Endothelial cell of umbilical vein (primary cell): ENCODE results near the gene C1orf53. TPM values are rescaled to one million over a fixed set of nuclear protein-coding genes. Genes with fewer than 3 reads are reported as not detected.

ENCODE experiments used
- BruUV-seq: library from RNA; stranded (reverse); fragments of 400-500 nt; replicated peaks from 2 replicates; lab custom pipeline; 2021; lab: Mats Ljungman, UMichigan
- CTCF ChIA-PET: fragments of 300-600, 350-600 bp; sonication (Branson Sonifier 250); formaldehyde crosslinking; loops from one replicate; lab custom pipeline; 2021; ENCODE audit warnings: antibody characterized with exemption, inconsistent platforms; lab: Charles Lee
- POLR2A ChIA-PET: fragments of 300-600, 350-600 bp; sonication (Branson Sonifier 250); formaldehyde crosslinking; loops from one replicate; lab custom pipeline; 2021; ENCODE audit warnings: antibody characterized with exemption, inconsistent platforms; lab: Charles Lee
- DNase-seq: peaks from one replicate; pipeline ENCODE4 v3.0.0-alpha.2; 2011; ENCODE audit warnings: low read depth, low spot score
- FAIRE-seq: peaks from 2 replicates; lab custom pipeline; 2011; peaks lifted over from hg19 to GRCh38; lab: Jason Lieb, UNC
- H2AFZ ChIP-seq: 2 replicates; pipeline ENCODE4 v1.6.0; 2012; ENCODE audit warnings: low read depth, low read length, control low read depth, inconsistent platforms
- H3K27ac ChIP-seq: 2 replicates; pipeline ENCODE4 v1.5.1; 2011; ENCODE audit warnings: low read depth, mild to moderate bottlenecking, control low read depth, low read length, moderate library complexity; ENCODE audit not compliant: insufficient read depth
- H3K27me3 ChIP-seq, 2 experiments: 2 replicates each; pipeline versions ENCODE4 v1.6.0 to v1.6.1; 2011; ENCODE audit warnings: low read length in 2 of 2, mixed read lengths in 1 of 2; ENCODE audit not compliant: control insufficient read depth in 2 of 2, insufficient read depth in 2 of 2
- H3K36me3 ChIP-seq, 2 experiments: 2 replicates in 1 of 2; 3 replicates in 1 of 2; pipeline ENCODE4 v1.5.1; 2011; ENCODE audit warnings: low read length in 2 of 2, mild to moderate bottlenecking in 1 of 2, moderate library complexity in 1 of 2; ENCODE audit not compliant: control insufficient read depth in 2 of 2, insufficient read depth in 2 of 2; ENCODE audit errors: extremely low read depth in 1 of 2
- H3K4me1 ChIP-seq: 3 replicates; pipeline ENCODE4 v1.5.1; 2011; ENCODE audit warnings: mild to moderate bottlenecking, low read length; ENCODE audit not compliant: control insufficient read depth, insufficient read depth; ENCODE audit errors: extremely low read depth
- H3K4me2 ChIP-seq: 2 replicates; pipeline ENCODE4 v1.6.1; 2011; ENCODE audit warnings: low read length, control low read depth, mixed read lengths; ENCODE audit not compliant: insufficient read depth
- H3K4me3 ChIP-seq, 3 experiments: fragments of 200-600 bp in 1 of 3; sonication (generic), shearing (Covaris generic) in 1 of 3; replicated peaks in 1 of 3; 2 replicates each; pipeline ENCODE4 v1.5.1; 2011 to 2016; ENCODE audit warnings: control low read depth in 3 of 3, low read length in 3 of 3, mild to moderate bottlenecking in 2 of 3, inconsistent platforms in 1 of 3, low read depth in 1 of 3, moderate library complexity in 1 of 3; ENCODE audit not compliant: insufficient read depth in 1 of 3
- H3K79me2 ChIP-seq: 2 replicates; pipeline ENCODE4 v1.6.0; 2012; ENCODE audit warnings: low read length, inconsistent platforms; ENCODE audit not compliant: control insufficient read depth, insufficient read depth
- H3K9ac ChIP-seq: replicated peaks from 2 replicates; pipeline ENCODE3; 2011; ENCODE audit warnings: low read length, control low read depth; ENCODE audit not compliant: insufficient read depth; ENCODE audit errors: extremely low read depth
- H3K9me1 ChIP-seq: replicated peaks from 3 replicates; pipeline ENCODE4 v1.6.0; 2011; ENCODE audit warnings: mild to moderate bottlenecking, low read length; ENCODE audit not compliant: control insufficient read depth, insufficient read depth; ENCODE audit errors: extremely low read depth
- H3K9me3 ChIP-seq: replicated peaks from 2 replicates; pipeline ENCODE4 v1.5.1; 2012; ENCODE audit warnings: low read length, inconsistent platforms; ENCODE audit not compliant: control insufficient read depth, insufficient read depth
- H4K20me1 ChIP-seq: replicated peaks from 2 replicates; pipeline ENCODE3; 2011; ENCODE audit warnings: mild to moderate bottlenecking, low read length; ENCODE audit not compliant: control insufficient read depth, insufficient read depth; ENCODE audit errors: extremely low read depth
- EZH2 ChIP-seq: IDR thresholded peaks from 2 replicates; pipeline ENCODE4 v1.6.1; 2012; ENCODE audit warnings: borderline replicate concordance, low read depth, mild to moderate bottlenecking, moderate library complexity, low read length, inconsistent platforms; ENCODE audit not compliant: severe bottlenecking
- FOS ChIP-seq: IDR thresholded peaks from 2 replicates; pipeline ENCODE4 v1.6.1; 2011; ENCODE audit warnings: mild to moderate bottlenecking, low read length, moderate library complexity, borderline replicate concordance; ENCODE audit not compliant: insufficient read depth
- GATA2 ChIP-seq: IDR thresholded peaks from 2 replicates; pipeline ENCODE4 v1.7.0; 2011; ENCODE audit warnings: low read depth, mild to moderate bottlenecking, moderate library complexity, mixed read lengths, low read length; ENCODE audit not compliant: insufficient read length, insufficient read depth
- JUN ChIP-seq: IDR thresholded peaks from 2 replicates; pipeline ENCODE4 v1.6.1; 2011; ENCODE audit warnings: borderline replicate concordance, low read depth; ENCODE audit not compliant: insufficient read length, insufficient read depth
- MYC ChIP-seq: IDR thresholded peaks from one replicate; pipeline ENCODE4 v1.6.1; 2011; ENCODE audit warnings: mild to moderate bottlenecking, low read depth, low read length
- POLR2A ChIP-seq: IDR thresholded peaks from 2 replicates; pipeline ENCODE4 v1.6.1; 2012; ENCODE audit warnings: low read depth, mild to moderate bottlenecking, control low read depth, low read length
- dilution Hi-C: fragments of 300-500 bp; cut with MboI; formaldehyde crosslinking; loops from one replicate; pipeline ENCODE4 v1.15.0; 2019; ENCODE audit warnings: low sequenced_read_pairs; ENCODE audit not compliant: extremely low pct_ligation_motif_present
- intact Hi-C: fragments of 100-400 bp; cut with micrococcal nuclease; formaldehyde crosslinking; loops from one replicate; pipeline ENCODE4 v1.10.0; 2022
- polyA plus RNA-seq, 4 experiments: library from polyadenylated mRNA; depleted of rRNA in 3 of 4; stranded (reverse) in 3 of 4; unstranded in 1 of 4; fragments of >200 nt; gene quantifications; 2 replicates each; pipeline versions ENCODE4 v1.2.1 to v1.2.3, GENCODE V29; 2011 to 2012; ENCODE audit warnings: missing spikeins in 1 of 4
- total RNA-seq: library from RNA; stranded (reverse); gene quantifications from 2 replicates; pipeline ENCODE4 v1.2.3, GENCODE V29; 2021
- TF ChIP-seq, protein P1 (sequence below), 2 donors: IDR thresholded peaks; 1 replicate in 1 of 2; 2 replicates in 1 of 2; pipeline ENCODE4 v1.5.1; 2011; ENCODE audit warnings: low read length in 2 of 2, mild to moderate bottlenecking in 2 of 2, moderate library complexity in 2 of 2, control low read depth in 1 of 2, inconsistent platforms in 1 of 2, low read depth in 1 of 2; ENCODE audit not compliant: insufficient read depth in 1 of 2; ENCODE audit errors: extremely low read depth in 1 of 2
- TF ChIP-seq, protein P2 (sequence below): IDR thresholded peaks from 2 replicates; pipeline ENCODE4 v1.6.1; 2011; ENCODE audit not compliant: insufficient read depth, insufficient read length

The C1orf53 gene
- total and polyA plus RNA-seq, 2 donors (not counting 3 experiments of a cell fraction or from before 2014, with no cell fraction given), result 3.5 to 6.5 TPM

DNA sequence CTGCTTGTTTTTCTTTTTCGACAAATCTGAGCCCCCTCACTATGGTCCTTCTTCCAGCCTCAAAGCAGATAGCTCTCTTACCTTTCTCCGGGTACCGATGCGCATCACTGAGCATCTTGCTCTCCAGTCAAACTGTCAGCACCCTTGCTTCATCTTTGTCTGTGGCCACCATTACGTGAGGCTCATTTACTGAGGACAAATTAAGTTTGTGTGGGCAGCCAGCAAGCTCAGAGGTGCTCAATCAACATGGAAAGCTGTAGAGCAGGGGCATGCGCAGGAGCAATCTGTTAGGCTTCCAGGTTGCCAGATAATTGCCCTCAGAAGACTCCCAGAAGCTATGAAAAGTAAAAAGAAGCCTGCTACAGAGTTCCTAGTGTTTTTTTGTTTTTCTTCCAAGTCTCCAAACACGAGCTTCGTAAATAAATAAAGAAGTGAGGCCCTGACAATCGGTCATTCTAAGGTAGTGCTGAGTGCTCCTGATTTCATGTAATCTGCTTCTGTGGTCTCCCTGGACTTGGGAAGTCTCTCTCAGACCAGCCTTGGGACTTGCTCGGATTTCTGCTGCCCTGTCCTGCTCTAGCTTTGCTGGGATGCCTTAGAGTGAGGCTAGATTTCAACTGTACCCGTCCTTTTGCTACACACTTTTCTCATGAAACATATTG, 1.8 kb downstream of the C1orf53 start:
- H3K9me1 ChIP-seq, result no peaks in the 10 kb centered on the region
- H3K27me3 ChIP-seq, result peaks cover 14 to 37% of the 10 kb centered on the region in 2 experiments
- H3K27ac ChIP-seq, result no peak overlapping the region
- dilution Hi-C loops, result no loop called here
- intact Hi-C loops, result no loop called here
- BruUV-seq, result no TSS peak
- POLR2A ChIA-PET, result no interaction called here
- CTCF ChIA-PET, result interaction anchor here (1.3 to 2.2 kb wide), 3 partner anchors 9 to 12 kb away, joined by 3 to 10 read pairs (median 4); partner anchors contain the start of gene LHX9
- TF ChIP-seq, protein P1, sequence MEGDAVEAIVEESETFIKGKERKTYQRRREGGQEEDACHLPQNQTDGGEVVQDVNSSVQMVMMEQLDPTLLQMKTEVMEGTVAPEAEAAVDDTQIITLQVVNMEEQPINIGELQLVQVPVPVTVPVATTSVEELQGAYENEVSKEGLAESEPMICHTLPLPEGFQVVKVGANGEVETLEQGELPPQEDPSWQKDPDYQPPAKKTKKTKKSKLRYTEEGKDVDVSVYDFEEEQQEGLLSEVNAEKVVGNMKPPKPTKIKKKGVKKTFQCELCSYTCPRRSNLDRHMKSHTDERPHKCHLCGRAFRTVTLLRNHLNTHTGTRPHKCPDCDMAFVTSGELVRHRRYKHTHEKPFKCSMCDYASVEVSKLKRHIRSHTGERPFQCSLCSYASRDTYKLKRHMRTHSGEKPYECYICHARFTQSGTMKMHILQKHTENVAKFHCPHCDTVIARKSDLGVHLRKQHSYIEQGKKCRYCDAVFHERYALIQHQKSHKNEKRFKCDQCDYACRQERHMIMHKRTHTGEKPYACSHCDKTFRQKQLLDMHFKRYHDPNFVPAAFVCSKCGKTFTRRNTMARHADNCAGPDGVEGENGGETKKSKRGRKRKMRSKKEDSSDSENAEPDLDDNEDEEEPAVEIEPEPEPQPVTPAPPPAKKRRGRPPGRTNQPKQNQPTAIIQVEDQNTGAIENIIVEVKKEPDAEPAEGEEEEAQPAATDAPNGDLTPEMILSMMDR (IDR thresholded peaks at IDR 0.05; ENCODE audit: extremely low read depth in 1 of 2, insufficient read depth in 1 of 2, low read depth in 1 of 2, low read length in 2 of 2), result no peak
- TF ChIP-seq EZH2, result no peak
- no peak for TF ChIP-seq MYC
- no peak for TF ChIP-seq POLR2A
- TF ChIP-seq GATA2, result no peak
- TF ChIP-seq JUN, result no peak
- TF ChIP-seq, protein P2, sequence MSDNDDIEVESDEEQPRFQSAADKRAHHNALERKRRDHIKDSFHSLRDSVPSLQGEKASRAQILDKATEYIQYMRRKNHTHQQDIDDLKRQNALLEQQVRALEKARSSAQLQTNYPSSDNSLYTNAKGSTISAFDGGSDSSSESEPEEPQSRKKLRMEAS, result no peak
- no peak for TF ChIP-seq FOS
- no peak overlapping the region for H3K9ac ChIP-seq
- no peaks in the 10 kb centered on the region for H3K9me3 ChIP-seq
- H2AFZ ChIP-seq, result no peak overlapping the region
- H3K4me2 ChIP-seq, result no peak overlapping the region
- no peaks in the 10 kb centered on the region for H4K20me1 ChIP-seq
- peaks cover 14% of the 10 kb centered on the region for H3K4me1 ChIP-seq
- FAIRE-seq (no peak), DNase-seq (no peak)
- no peaks in the 10 kb centered on the region for H3K79me2 ChIP-seq
- no peak overlapping the region for H3K4me3 ChIP-seq
- H3K36me3 ChIP-seq, result no peaks in the 10 kb centered on the region
